H1 (cell line): ENCODE results near the gene RALA. TPM values are rescaled to one million over a fixed set of nuclear protein-coding genes. Genes with fewer than 3 reads are reported as not detected.

ENCODE experiments used
- EGR1 ChIP-seq: IDR thresholded peaks from 2 replicates; pipeline ENCODE4 v1.6.1; 2011; ENCODE audit warnings: low read depth, low read length, borderline replicate concordance
- RNF2 ChIP-seq: fragments of 200-900, 300-1000 bp; sonication (generic); IDR thresholded peaks from 2 replicates; pipeline ENCODE4 v1.7.1; 2016; ENCODE audit warnings: borderline replicate concordance, low read depth, mild to moderate bottlenecking, antibody characterized with exemption, low read length; ENCODE audit not compliant: poor library complexity, severe bottlenecking; ENCODE audit errors: missing control alignments
- TEAD4 ChIP-seq: IDR thresholded peaks from 2 replicates; pipeline ENCODE4 v1.6.1; 2012; ENCODE audit warnings: low read depth, low read length, inconsistent platforms, mixed read lengths
- polyA plus RNA-seq, 7 experiments: library from polyadenylated mRNA; depleted of rRNA in 3 of 7; stranded (reverse) in 5 of 7; unstranded in 2 of 7; fragments of >200 nt in 5 of 7; fragments of 200-250 nt in 2 of 7; gene quantifications; 1 replicate in 5 of 7; 2 replicates in 1 of 7; 4 replicates in 1 of 7; pipeline versions ENCODE4 v1.2.1 to v1.2.3, GENCODE V29; 2011 to 2013; ENCODE audit warnings: missing spikeins in 2 of 7, mixed read lengths in 2 of 7
- total RNA-seq: library from RNA; stranded (reverse); fragmentation: NEBNext Ultra II Directional; extraction: Animal tissue kit (Norgen Biotek cat#: 25700); gene quantifications from 2 replicates; pipeline ENCODE4 v1.2.1, GENCODE V29; 2021
- TF ChIP-seq, protein P1 (sequence below): IDR thresholded peaks from 2 replicates; pipeline ENCODE4 v1.6.1; 2012; ENCODE audit warnings: low read length, inconsistent platforms

Gene RALA
- total and polyA plus RNA-seq, 2 of the 8 experiments (the other 6 are each of a cell fraction or from before 2014, with no cell fraction given): 24.1 to 72.8 TPM

DNA sequence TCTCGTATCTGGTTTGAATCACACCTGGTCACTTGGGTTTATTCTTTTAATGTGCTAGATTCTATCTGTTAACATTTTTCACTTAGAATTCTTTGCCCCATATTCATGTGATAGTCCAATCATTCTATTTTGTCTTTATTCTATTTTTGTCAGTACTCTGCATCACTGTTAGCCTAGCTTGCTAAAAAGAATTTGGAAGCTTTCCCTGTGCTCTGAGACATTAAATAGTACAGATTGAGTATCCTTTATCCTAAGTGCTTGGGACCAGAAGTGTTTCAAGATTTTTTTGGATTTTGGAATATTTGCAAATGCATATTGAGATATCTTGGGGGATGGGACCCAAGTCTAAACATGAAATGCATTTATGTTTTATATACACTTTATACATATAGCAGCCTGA is 51.0 kb downstream of the RALA start (continued):
- no peak for TF ChIP-seq TEAD4
- TF ChIP-seq RNF2: no peak
- no peak for TF ChIP-seq EGR1
- TF ChIP-seq, protein P1, sequence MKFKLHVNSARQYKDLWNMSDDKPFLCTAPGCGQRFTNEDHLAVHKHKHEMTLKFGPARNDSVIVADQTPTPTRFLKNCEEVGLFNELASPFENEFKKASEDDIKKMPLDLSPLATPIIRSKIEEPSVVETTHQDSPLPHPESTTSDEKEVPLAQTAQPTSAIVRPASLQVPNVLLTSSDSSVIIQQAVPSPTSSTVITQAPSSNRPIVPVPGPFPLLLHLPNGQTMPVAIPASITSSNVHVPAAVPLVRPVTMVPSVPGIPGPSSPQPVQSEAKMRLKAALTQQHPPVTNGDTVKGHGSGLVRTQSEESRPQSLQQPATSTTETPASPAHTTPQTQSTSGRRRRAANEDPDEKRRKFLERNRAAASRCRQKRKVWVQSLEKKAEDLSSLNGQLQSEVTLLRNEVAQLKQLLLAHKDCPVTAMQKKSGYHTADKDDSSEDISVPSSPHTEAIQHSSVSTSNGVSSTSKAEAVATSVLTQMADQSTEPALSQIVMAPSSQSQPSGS: no peak
